GM12892 (cell line): ENCODE data around the gene CES2.

Experiments
- POLR2A ChIP-seq: IDR thresholded peaks from 2 replicates; pipeline ENCODE4 v1.6.1; 2011; ENCODE audit warnings: low read depth, low read length, control low read depth
- POLR2AphosphoS5 ChIP-seq: IDR thresholded peaks from 2 replicates; pipeline ENCODE4 v1.6.1; 2011; ENCODE audit warnings: low read depth, low read length, control low read depth

GRCh38 chr16:66961065-66961744, 25.9 kb downstream of the CES2 start, which contains the start of gene CES3:
- TF ChIP-seq POLR2AphosphoS5 (no peak), POLR2A (no peak)
